H1 (cell line): ENCODE results near the gene FGD5.

Experiments used
- CHD2 ChIP-seq: IDR thresholded peaks from 2 replicates; pipeline ENCODE4 v1.6.1; 2012; ENCODE audit warnings: low read length, improper control_type of control experiment
- EZH2 ChIP-seq: fragments of 200-600 bp; sonication (generic); IDR thresholded peaks from 2 replicates; pipeline ENCODE4 v1.7.1; 2012; ENCODE audit warnings: low read depth, mild to moderate bottlenecking, moderate library complexity, low read length, inconsistent platforms; ENCODE audit not compliant: severe bottlenecking
- HDAC2 ChIP-seq, 2 experiments: fragments of 300-600 bp in 1 of 2; sonication (generic) in 1 of 2; IDR thresholded peaks; 2 replicates each; pipeline ENCODE4 v1.6.1; 2011 to 2012; ENCODE audit warnings: low read depth in 2 of 2, low read length in 2 of 2, mild to moderate bottlenecking in 2 of 2, moderate library complexity in 2 of 2, borderline replicate concordance in 1 of 2, inconsistent platforms in 1 of 2
- HDAC6 ChIP-seq: IDR thresholded peaks from one replicate; pipeline ENCODE4 v1.7.1; 2012; ENCODE audit warnings: low read depth, mild to moderate bottlenecking, inconsistent platforms, low read length, moderate library complexity
- POLR2A ChIP-seq, 2 experiments: IDR thresholded peaks; 1 replicate in 1 of 2; 2 replicates in 1 of 2; pipeline ENCODE4 v1.6.1; 2011; ENCODE audit warnings: low read depth in 2 of 2, low read length in 2 of 2, mild to moderate bottlenecking in 2 of 2; ENCODE audit errors: control extremely low read depth in 1 of 2
- POLR2AphosphoS5 ChIP-seq: IDR thresholded peaks from 2 replicates; pipeline ENCODE4 v1.6.1; 2011; ENCODE audit warnings: low read depth, low read length
- RAD21 ChIP-seq, 2 experiments: IDR thresholded peaks in 1 of 2; conservative IDR thresholded peaks in 1 of 2; 2 replicates each; pipeline ENCODE4 v1.6.1; 2011; ENCODE audit warnings: low read depth in 2 of 2, low read length in 2 of 2, improper control_type of control experiment in 1 of 2, inconsistent platforms in 1 of 2, mild to moderate bottlenecking in 1 of 2, moderate library complexity in 1 of 2
- SIN3A ChIP-seq, 2 experiments: IDR thresholded peaks in 1 of 2; conservative IDR thresholded peaks in 1 of 2; 2 replicates each; pipeline ENCODE4 v1.6.1; 2011 to 2012; ENCODE audit warnings: low read length in 2 of 2, improper control_type of control experiment in 1 of 2, low read depth in 1 of 2, mild to moderate bottlenecking in 1 of 2
- SP4 ChIP-seq: IDR thresholded peaks from 2 replicates; pipeline ENCODE4 v1.6.1; 2012; ENCODE audit warnings: low read length, inconsistent platforms
- TCF12 ChIP-seq: IDR thresholded peaks from 2 replicates; pipeline ENCODE4 v1.6.1; 2011; ENCODE audit warnings: low read depth, mild to moderate bottlenecking, low read length
- TF ChIP-seq, protein P1 (sequence below), 3 experiments: IDR thresholded peaks; 1 replicate in 2 of 3; 2 replicates in 1 of 3; pipeline versions ENCODE4 v1.5.1 to v1.6.1; 2011; ENCODE audit warnings: low read length in 3 of 3, mild to moderate bottlenecking in 3 of 3, inconsistent platforms in 2 of 3, low read depth in 1 of 3, moderate library complexity in 1 of 3; ENCODE audit not compliant: insufficient read depth in 1 of 3; ENCODE audit errors: control extremely low read depth in 1 of 3
- TF ChIP-seq, protein P2 (sequence below): IDR thresholded peaks from 2 replicates; pipeline ENCODE4 v1.6.1; 2012; ENCODE audit warnings: low read length, inconsistent platforms
- TF ChIP-seq, protein P3 (sequence below): IDR thresholded peaks from 2 replicates; pipeline ENCODE4 v1.6.1; 2011; ENCODE audit warnings: low read length, improper control_type of control experiment

DNA sequence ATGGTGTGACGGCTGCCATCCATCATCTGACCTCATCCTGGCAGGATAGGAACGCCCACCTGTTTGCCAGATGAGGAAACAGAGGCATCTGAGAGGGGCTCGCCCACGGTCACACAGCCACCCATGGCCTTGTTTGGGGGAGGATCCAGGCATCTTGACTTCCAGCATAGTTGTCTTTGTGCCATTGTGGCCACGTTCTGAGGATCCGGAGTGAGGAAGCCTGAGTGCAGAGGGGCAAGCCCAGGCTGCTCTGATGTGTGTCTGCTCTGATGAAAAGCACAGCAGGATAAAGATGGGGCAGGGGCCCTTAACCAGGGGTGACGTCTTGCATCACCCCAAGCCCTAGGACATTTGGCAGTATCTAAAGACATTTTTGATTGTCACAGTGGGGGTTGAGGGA, 58.7 kb downstream of the FGD5 start:
- TF ChIP-seq POLR2AphosphoS5 (no peak), EZH2 (no peak), HDAC6 (no peak), SIN3A (conservative IDR thresholded peaks at IDR 0.05 in 1 of 2, IDR thresholded peaks at IDR 0.05 in 1 of 2; ENCODE audit: low read depth in 1 of 2, low read length in 2 of 2) (no peak), POLR2A (IDR thresholded peaks at IDR 0.05; ENCODE audit: control extremely low read depth in 1 of 2, low read depth in 2 of 2, low read length in 2 of 2) (no peak), HDAC2 (IDR thresholded peaks at IDR 0.05; ENCODE audit: borderline replicate concordance in 1 of 2, low read depth in 2 of 2, low read length in 2 of 2) (no peak), CHD2 (no peak), TCF12 (no peak), SP4 (no peak), RAD21 (IDR thresholded peaks at IDR 0.05 in 1 of 2, conservative IDR thresholded peaks at IDR 0.05 in 1 of 2; ENCODE audit: low read depth in 2 of 2, low read length in 2 of 2) (no peak)
- TF ChIP-seq, protein P1, sequence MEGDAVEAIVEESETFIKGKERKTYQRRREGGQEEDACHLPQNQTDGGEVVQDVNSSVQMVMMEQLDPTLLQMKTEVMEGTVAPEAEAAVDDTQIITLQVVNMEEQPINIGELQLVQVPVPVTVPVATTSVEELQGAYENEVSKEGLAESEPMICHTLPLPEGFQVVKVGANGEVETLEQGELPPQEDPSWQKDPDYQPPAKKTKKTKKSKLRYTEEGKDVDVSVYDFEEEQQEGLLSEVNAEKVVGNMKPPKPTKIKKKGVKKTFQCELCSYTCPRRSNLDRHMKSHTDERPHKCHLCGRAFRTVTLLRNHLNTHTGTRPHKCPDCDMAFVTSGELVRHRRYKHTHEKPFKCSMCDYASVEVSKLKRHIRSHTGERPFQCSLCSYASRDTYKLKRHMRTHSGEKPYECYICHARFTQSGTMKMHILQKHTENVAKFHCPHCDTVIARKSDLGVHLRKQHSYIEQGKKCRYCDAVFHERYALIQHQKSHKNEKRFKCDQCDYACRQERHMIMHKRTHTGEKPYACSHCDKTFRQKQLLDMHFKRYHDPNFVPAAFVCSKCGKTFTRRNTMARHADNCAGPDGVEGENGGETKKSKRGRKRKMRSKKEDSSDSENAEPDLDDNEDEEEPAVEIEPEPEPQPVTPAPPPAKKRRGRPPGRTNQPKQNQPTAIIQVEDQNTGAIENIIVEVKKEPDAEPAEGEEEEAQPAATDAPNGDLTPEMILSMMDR (IDR thresholded peaks at IDR 0.05; ENCODE audit: control extremely low read depth in 1 of 3, insufficient read depth in 1 of 3, low read depth in 1 of 3, low read length in 3 of 3), result no peak
- TF ChIP-seq, protein P2, sequence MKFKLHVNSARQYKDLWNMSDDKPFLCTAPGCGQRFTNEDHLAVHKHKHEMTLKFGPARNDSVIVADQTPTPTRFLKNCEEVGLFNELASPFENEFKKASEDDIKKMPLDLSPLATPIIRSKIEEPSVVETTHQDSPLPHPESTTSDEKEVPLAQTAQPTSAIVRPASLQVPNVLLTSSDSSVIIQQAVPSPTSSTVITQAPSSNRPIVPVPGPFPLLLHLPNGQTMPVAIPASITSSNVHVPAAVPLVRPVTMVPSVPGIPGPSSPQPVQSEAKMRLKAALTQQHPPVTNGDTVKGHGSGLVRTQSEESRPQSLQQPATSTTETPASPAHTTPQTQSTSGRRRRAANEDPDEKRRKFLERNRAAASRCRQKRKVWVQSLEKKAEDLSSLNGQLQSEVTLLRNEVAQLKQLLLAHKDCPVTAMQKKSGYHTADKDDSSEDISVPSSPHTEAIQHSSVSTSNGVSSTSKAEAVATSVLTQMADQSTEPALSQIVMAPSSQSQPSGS, result no peak
- TF ChIP-seq, protein P3, sequence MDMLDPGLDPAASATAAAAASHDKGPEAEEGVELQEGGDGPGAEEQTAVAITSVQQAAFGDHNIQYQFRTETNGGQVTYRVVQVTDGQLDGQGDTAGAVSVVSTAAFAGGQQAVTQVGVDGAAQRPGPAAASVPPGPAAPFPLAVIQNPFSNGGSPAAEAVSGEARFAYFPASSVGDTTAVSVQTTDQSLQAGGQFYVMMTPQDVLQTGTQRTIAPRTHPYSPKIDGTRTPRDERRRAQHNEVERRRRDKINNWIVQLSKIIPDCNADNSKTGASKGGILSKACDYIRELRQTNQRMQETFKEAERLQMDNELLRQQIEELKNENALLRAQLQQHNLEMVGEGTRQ, result no peak
